DMS53 (cell line): ENCODE data around the gene ZFYVE1.
"Not testable (repeated sequence)": the region's sequence is repeated elsewhere in the genome, so short reads cannot be mapped to it uniquely, and the experiment has no call there.

Experiments used
- DNase-seq: peaks from one replicate; lab custom pipeline; 2025; lab: John Stamatoyannopoulos, UW

Gene ZFYVE1, protein sequence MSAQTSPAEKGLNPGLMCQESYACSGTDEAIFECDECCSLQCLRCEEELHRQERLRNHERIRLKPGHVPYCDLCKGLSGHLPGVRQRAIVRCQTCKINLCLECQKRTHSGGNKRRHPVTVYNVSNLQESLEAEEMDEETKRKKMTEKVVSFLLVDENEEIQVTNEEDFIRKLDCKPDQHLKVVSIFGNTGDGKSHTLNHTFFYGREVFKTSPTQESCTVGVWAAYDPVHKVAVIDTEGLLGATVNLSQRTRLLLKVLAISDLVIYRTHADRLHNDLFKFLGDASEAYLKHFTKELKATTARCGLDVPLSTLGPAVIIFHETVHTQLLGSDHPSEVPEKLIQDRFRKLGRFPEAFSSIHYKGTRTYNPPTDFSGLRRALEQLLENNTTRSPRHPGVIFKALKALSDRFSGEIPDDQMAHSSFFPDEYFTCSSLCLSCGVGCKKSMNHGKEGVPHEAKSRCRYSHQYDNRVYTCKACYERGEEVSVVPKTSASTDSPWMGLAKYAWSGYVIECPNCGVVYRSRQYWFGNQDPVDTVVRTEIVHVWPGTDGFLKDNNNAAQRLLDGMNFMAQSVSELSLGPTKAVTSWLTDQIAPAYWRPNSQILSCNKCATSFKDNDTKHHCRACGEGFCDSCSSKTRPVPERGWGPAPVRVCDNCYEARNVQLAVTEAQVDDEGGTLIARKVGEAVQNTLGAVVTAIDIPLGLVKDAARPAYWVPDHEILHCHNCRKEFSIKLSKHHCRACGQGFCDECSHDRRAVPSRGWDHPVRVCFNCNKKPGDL

DNA sequence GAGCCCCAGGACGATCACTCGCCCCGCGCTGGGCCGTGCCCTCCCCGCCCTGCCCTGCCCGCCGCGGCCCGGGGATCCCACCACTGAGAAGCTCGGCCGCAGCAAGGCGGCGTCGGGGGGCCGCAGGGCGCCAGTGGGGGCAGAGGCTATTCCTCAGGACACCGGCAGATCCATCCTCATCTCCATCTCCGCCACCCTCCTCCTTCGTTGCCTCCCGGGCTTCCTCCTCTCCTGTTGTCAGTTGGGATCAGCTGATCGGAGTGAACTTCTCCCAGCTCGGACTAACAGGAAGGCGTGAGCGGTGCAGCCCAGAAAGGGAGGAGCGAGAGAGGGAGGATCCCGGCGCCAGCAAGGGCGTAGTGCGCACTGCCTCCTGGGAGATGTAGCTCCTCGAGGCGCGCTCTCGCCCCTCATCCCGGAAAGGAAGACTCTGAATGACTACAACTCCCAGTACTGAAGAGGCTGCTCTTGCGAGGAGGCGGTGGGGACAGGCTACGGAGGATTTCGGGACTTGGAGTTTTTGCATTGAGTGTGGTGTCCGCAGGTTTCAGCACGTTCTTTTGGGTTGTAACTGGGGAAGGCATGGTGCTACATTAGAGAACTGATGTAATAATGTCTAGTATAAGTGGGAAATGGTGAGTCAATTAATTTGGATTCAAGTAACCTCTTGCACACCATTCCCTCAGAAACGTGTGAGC, at the start of gene ZFYVE1:
Gene ZFYVE1 (minus strand): TSS at position 262 of the 698 bp plus-strand sequence. CDS start 2,598 bp downstream, outside the sequence.
- DNase-seq: peak; percentile 97

DNA sequence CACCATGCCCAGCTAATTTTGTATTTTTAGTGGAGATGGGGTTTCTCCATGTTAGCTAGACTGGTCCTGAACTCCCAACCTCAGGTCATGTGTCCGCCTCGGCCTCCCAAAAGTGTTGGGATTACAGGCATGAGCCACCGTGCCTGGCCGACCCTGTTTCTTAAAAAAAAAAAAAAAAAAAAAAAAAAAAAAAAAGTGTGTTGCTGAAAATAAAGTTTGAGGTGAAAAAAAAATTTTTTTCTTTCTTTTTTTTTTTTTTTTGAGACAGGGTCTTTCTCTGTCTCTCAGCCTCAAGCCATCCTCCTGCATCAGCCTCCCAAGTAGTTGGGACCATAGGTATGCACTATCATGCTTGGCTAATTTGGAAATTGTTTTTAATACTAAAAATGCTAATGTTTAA, 42.7 kb upstream of the ZFYVE1 start:
- no peak for DNase-seq

DNA sequence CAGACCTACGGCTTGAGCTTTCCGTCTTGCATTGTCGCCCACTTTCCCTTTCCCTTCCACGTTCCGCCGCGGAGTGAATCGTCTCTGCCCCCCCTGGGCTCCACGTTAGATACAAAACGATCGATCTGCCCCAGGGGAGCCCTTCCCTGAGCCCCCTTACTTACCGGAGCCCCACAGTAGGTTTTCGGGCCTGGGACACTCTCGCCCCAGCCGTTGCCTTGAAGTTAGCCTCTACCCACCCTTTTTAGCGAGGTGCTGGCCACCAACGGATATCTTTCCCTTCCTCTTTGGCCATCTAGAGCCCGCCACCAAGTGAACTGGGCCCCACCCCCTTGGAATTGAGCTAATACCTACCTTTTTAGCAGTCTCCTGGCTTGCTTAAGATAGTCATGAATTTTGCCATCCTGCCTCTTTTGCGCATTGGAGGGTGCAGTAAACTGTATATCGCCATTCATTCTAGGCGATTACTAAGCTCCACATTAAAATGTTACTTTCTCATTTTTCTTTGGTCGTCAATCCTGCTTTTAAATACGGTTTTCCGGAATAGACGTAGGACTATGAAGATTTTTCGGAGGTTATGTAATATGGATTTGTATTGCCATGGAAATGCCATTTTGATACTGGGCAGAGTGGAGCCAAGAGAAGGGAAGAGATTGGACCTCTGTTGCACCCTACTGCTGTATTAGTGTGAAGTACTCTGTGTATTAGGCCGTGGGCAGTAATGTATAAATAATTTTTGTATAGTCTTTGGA, 32.2 kb upstream of the ZFYVE1 start:
- peak; percentile 54 for DNase-seq

DNA sequence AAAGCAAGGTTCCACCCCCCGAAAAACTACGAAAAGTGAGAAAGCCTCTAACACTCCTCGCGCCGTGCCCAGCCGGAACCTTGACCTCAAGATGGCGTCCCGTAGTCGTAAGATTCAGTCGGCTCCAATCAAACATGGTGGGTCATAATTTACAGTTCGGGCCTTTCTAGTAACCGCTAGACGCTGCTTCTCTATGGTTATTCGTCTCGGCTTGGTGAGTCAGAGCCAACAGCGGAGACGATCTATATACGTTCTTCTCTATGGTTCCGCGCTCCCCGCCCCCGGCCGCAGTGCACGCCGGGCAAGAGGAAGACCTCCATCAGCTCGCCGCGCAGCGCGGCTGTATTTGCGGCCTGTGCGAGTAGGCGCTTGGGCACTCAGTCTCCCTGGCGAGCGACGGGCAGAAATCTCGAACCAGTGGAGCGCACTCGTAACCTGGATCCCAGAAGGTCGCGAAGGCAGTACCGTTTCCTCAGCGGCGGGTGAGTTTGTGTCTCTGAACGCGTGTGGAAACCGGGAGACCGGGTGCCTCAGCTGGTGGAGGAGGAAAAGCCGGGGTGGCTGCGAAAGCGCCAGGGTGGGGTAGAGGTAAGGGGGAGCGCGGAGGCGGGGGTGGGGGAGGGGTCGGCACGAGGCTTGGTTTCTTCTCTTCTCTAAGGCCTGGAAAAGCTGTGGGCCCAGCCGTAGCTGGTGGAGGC, 31.5 kb upstream of the ZFYVE1 start, which contains the start of gene RBM25:
Gene RBM25 (plus strand): TSS at position 311 of the 698 bp plus-strand sequence. CDS start 13,108 bp downstream, outside the sequence.
- DNase-seq: peak; percentile 99

DNA sequence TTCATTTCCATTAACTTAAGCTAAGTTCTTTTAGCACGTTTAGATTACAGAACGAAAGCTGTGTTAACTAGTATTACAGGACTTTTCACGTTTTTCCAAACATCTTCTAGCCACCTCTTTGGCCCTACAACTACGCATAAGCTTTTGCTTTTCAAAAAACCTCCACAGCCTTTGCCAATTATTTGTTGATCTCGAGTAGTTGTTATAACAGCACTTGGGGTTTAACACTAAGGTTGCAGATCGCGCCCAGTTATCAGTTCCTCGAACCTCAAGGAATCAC, 31.0 kb upstream of the ZFYVE1 start:
- no peak for DNase-seq

DNA sequence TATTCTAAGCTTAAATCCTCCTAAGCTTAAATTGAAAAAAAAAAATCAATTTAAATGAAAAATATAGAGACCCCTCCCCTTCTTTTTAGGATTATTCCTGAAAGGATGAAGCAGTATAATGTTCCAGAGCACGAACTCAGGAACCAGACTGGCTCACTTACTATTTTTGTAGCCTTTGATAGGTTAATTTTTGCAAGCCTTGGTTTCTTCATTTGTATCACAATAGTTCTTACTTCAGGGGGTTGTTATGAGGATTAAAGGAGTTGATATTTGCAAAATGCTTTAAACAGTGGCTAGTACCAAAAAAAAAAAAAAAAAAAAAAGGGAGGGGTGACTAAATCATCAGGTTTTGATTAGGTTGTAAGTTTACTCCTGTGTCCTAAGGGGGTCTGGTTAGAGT, 28.3 kb upstream of the ZFYVE1 start:
- DNase-seq: no peak

DNA sequence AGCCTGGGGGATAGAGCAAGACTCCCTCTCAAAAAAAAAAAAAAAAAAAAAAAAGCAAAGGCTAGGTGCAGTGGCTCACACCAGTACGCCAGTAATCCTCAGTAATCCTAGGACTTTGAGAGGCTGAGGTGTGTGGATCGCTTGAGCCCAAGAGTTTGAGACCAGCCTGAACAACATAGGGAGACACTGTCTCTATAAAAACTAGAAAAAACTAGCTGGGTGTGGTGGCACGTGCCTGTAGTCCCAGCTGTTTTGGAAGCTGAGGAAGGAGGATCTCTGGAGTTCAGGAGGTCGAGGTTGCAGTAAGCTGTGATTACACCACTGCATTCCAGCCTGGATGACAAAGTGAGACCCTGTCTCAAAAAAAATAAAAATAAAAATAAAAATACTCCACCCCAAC, 22.5 kb upstream of the ZFYVE1 start:
- DNase-seq: no peak

DNA sequence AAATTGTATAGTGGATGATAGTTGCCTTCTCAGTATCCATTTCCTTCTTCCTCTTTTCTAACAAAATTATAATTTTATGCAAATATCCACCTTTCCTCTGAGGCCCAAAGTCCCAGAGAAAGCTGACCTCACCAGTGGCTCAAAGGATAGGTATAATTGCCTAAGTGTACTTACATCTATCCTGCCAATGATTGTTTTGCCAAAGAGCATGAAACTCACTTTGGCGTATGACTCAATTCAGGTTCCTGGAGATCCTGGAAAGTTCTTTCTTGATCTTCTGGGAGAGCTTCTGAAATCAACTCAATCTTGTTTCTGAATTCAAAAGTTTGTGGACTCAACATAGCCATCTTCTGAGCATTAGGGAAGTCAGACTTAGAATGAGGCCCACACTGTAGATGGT, 20.9 kb upstream of the ZFYVE1 start:
- no peak for DNase-seq

DNA sequence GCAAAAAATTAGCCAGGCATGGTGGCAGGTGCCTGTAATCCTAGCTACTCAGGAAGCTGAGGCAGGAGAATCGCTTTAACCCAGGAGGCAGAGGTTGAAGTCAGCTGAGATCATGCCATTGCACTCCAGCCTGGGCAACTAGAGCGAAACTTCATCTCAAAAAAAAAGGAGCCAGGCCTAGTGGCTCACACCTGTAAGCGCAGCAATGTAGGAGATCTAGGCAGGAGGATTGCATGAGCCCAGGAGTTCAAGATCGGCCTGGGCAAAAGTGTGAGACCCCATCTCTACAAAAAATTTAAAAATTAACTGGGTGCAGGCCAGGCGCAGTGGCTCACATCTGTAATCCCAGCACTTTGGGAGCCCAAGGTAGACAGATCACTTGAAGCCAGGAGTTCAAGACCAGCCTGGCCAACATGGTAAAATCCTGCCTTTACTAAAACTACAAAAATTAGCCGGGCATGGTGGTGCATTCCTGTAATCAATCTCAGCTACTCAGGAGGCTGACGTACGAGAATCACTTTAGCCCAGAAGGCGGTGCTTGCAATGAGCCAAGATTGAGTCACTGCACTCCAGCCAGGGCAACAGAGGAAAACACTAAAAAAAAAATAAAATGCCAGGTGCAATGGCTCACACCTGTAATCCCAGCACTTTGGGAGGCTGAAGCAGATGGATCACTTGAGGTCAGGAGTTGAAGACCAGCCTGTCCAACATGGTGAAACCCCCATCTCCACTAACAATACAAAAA, 10.0 kb upstream of the ZFYVE1 start:
- DNase-seq: peak; percentile 72

DNA sequence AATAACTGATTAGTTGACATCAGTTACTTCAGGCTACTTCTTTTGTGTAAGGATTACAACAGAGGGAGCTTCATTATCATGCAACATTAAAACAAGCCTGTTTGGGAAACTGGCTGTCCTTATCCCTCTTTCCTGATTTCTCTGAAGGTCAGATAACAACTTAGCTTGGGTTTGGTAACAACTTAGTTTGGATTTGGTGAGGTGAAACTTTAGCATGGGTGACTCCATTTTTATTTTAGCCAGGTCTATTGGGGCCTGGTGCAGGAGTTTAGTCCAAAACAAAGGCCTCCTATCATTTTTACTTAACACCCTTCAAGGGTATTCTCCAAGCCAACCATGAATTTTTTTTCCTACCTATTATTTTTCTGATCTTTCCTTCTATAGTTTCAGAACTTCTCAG, 1.1 kb upstream of the ZFYVE1 start:
- DNase-seq: no peak

DNA sequence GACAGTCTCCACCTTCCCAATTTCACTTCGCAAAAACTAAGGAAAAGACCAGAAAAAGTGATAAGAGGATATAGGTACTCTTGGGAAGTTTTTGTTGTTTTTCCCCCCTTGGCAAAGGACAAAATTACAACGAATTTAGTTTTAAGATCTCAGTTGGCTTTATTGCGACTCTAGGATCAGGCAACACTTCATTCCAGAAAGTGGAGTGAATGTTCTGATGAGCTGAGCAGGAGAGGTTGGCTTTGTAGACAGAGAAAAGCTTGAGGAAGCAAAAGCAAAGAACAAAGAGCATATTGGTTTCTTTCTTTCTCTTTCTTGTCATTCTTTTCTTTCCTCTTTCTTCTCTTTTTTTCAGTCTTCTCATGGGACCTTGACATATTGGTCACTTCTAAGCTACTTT, 640 bp upstream of the ZFYVE1 start:
- DNase-seq: no peak

DNA sequence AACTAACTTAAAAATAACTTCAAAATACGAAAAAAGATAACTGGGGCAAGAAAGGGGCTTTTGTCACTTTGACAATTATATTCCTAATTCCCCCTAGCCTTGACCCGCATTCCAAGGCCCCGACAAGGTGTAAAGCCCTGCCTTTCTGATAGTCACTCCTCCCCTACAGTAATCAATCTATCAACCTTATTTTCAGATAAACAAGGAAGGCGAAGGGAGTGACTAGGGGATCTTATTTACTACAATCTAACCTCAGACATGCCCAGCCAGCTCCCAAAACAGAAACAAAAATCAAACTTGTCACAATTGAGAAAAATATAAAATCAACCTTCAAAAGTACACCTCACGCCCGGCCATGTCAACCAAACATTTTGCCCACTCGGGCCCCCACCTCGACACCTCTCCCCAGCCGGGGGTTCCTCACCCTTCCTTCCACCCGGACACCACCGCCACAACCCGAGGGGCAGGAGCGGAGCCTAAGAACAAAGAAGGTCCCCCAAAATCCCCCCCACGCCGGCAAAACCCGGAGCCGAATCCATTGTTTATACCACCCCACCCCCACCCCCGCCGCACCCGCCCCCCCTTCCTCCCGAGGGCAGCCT, 562 bp downstream of the ZFYVE1 start:
- no peak for DNase-seq

DNA sequence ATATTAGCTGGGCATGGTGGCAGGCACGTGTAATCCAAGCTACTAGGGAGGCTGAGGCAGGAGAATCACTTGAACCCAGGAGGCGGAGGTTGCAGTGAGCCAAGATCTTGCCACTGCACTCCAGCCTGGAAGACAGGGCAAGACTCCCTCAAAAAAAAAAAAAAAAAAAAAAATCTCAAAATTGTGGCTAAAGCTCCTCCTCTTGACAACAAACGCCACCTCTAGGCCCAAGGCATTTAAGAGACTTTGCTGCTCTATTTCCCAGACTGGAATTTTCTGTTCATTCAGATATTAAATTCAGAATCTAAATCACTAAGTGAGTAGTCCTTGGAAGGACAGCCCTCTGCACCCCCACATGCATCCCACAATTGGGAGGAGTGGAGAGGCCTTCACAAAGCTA, 1.4 kb downstream of the ZFYVE1 start:
- no peak for DNase-seq

DNA sequence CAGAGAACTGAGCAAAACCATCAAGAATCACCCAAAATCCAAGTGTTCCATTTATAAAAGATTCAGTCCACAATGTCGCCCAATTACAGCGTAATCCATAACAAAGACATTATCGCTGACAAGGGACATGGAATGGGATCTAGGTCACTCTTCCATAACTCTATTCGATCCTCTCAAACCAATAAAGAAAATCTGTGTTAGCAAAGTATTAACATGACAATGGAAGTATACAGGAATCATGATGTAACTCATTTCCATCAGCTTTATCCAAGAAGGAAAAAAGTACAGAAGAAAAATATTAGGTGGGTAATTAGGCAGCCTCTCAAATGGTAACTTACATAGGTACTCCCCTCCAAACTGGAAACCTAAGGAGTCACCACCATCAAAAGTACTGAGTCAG, 4.9 kb downstream of the ZFYVE1 start:
- DNase-seq: no peak

DNA sequence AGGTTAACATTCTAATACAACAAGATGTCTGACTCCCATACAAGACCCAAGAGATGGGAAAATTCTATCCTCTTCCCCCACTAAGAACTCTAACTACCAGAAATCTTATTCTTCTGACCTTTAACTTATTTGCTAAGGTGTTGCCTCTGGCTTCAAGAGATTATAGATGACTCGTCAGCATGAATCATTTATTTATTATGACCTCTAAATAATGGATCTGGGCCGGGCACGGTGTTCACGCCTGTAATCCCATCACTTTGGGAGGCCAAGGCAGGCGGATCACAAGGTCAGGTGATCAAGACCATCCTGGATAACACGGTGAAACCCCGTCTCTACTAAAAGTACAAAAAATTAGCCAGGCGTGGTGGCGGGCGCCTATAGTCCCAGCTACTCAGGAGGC, 10.9 kb downstream of the ZFYVE1 start:
- peak; percentile 7 for DNase-seq

DNA sequence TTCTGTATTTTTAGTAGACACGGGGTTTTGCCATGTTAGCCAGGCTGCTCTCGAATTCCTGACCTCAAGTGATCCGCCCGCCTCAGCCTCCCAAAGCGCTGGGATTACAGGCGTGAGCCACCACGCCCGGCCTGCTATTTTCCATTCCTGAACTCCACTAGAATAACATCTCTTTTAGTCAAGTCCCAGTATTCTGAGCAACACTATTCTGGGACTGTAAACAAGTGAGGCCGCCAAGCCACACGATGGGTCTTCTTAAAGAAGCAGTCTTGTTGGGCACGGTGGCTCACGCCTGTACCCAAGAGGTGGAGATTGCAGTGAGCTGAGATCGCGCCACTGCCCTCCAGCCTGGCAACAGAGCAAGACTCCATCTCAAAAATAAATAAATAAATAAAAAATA, 11.4 kb downstream of the ZFYVE1 start:
- DNase-seq: not testable (repeated sequence)

DNA sequence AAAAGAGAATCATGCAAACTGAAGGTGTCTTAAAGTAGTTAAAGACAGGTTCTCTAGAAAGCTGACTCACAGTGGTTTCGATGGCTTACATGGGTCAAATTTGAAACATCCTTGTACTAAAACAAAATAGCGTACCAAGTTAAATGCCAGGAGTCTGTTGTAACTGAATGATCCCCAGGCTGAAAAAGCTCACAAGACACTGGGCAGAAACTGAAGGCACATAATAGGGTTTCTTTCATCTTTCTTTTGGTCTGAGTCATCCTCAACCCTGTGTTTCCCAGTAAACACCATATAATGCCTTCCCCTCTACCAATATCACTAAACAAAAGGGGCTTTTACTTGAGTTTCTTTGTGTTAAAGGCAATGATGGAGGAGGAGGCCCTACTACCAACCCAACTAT, 12.8 kb downstream of the ZFYVE1 start:
- DNase-seq: no peak

DNA sequence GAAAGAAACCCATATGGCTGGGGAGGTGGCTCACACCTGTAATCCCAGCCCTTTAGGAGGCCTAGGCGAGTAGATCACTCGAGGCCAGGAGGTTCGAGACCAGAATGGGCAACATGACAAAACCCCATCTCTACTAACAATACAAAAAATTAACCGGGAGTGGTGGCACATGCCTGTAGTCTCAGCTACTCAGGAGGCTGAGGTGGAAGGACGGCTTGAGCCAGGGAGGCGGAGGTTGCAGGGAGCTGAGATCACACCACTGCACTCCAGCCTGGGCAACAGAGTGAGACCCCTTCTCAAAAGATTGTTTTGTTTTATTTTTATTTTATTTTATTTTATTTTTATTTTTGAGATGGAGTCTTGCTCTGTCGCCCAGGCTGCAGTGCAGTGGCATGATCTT, 15.7 kb downstream of the ZFYVE1 start:
- DNase-seq: not testable (repeated sequence)

DNA sequence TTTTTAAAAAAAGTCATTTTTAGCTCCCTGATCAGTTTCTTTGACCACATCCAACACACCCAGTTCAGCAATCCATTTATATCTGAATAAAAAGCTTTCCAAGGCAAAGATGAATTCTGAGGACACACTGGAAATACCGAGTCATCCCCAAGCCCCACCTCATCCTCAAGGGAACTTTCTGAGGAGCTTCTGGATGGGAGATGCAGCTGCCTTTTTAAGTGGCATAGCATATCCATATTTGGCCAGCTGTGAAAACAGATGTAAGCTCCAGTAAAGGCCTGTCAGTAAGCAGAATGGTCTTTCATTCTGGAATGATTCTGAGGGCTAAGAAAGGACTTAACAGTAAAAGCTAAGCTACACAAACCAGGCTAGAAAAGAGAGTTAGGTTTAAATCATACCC, 18.4 kb downstream of the ZFYVE1 start:
- DNase-seq: peak; percentile 59

DNA sequence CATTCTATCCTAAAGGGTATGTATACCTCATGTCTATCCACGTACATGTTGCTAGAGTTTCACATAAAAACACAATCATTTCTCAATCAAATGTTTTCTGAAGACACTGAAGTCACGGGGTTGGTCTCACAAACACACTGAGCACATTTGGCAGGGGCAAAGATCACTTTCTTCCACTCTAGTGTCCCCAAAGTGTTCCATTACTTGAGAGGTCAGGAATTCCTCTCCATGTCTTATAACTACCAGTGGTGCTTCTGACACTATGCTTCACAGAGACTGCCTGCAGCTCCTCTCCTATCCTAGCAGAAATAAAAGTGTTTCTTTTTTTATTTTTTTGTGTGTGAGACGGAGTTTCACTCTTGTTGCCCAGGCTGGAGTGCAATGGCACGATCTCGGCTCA, 19.1 kb downstream of the ZFYVE1 start:
- no peak for DNase-seq
